ENCODE data around the gene COMMD9.

The COMMD9 gene

GRCh38 chr11:36306888-36307287 lies 17.7 kb upstream of the COMMD9 start:
- no peak overlapping the region for H2BK5ac ChIP-seq (ENCODE audit: low read depth, low read length, poor library complexity)
- no peaks in the 10 kb centered on the region for H3K79me1 ChIP-seq (ENCODE audit: low read length)
- no peaks in the 10 kb centered on the region for H3K9me3 ChIP-seq (ENCODE audit: insufficient read depth, low read depth, low read length)
- no peaks in the 10 kb centered on the region for H3K79me2 ChIP-seq (ENCODE audit: control insufficient read depth, insufficient read depth, low read length, poor library complexity)
- no peak overlapping the region for H2AFZ ChIP-seq (ENCODE audit: insufficient read depth, low read length, poor library complexity)
- no peak overlapping the region for H3K18ac ChIP-seq (ENCODE audit: low read length)
- no peak overlapping the region for H2BK120ac ChIP-seq (ENCODE audit: insufficient read depth, low read length, poor library complexity)
- no peak overlapping the region for H4K8ac ChIP-seq (ENCODE audit: low read depth, low read length)
- no peak overlapping the region for H3K9ac ChIP-seq (ENCODE audit: low read length)
- no peak overlapping the region for H3K14ac ChIP-seq (ENCODE audit: low read length)
- H3K36me3 ChIP-seq (ENCODE audit: control insufficient read depth in 1 of 2, insufficient read depth in 2 of 2, low read length in 2 of 2) = no peaks in the 10 kb centered on the region
- H2BK12ac ChIP-seq (ENCODE audit: low read length) = no peak overlapping the region
- H3K4ac ChIP-seq (ENCODE audit: low read depth, low read length) = no peak overlapping the region
- no peak overlapping the region for H3K23ac ChIP-seq (ENCODE audit: low read length)
- no peaks in the 10 kb centered on the region for H3K27me3 ChIP-seq (ENCODE audit: insufficient read depth, low read length)
- no peak overlapping the region for H2AK5ac ChIP-seq (ENCODE audit: low read length)
- no peak overlapping the region for H4K91ac ChIP-seq (ENCODE audit: low read depth, low read length)
- no CpG with 5 or more reads among the region's 3 CpGs for WGBS (ENCODE audit: extremely low coverage, insufficient coverage, insufficient read length)
- peak; percentile 13 to 70 for DNase-seq
- no peak overlapping the region for H3K4me3 ChIP-seq (ENCODE audit: low read depth, low read length)
- no peak overlapping the region for H3K27ac ChIP-seq (ENCODE audit: low read depth, low read length)
- no peak overlapping the region for H3K4me2 ChIP-seq (ENCODE audit: low read length)
- H3K4me1 ChIP-seq (ENCODE audit: control insufficient read depth in 1 of 2, insufficient read depth in 2 of 2, low read length in 2 of 2) = peaks cover 0 to 3% of the 10 kb centered on the region in 2 experiments
- no peak overlapping the region for H4K12ac ChIP-seq (ENCODE audit: low read depth, low read length)

- Histone ChIP-seq H3K4me1 (ENCODE audit: control insufficient read depth in 1 of 2, insufficient read depth in 2 of 2, low read length in 2 of 2) (peaks cover 0 to 3% of the 10 kb centered on the region in 2 experiments), H3K27ac (ENCODE audit: low read depth, low read length) (no peak overlapping the region), H3K4me3 (ENCODE audit: low read depth, low read length) (no peak overlapping the region), H2BK120ac (ENCODE audit: insufficient read depth, low read length, poor library complexity) (no peak overlapping the region), H3K27me3 (ENCODE audit: insufficient read depth, low read length) (no peaks in the 10 kb centered on the region), H4K12ac (ENCODE audit: low read depth, low read length) (no peak overlapping the region), H3K18ac (ENCODE audit: low read length) (no peak overlapping the region), H3K23ac (ENCODE audit: low read length) (no peak overlapping the region), H3K9me3 (ENCODE audit: insufficient read depth, low read depth, low read length) (no peaks in the 10 kb centered on the region), H2AK5ac (ENCODE audit: low read length) (no peak overlapping the region), H2AFZ (ENCODE audit: insufficient read depth, low read length, poor library complexity) (no peak overlapping the region), H3K14ac (ENCODE audit: low read length) (no peak overlapping the region), H3K4ac (ENCODE audit: low read depth, low read length) (no peak overlapping the region), H3K4me2 (ENCODE audit: low read length) (no peak overlapping the region), H3K79me2 (ENCODE audit: control insufficient read depth, insufficient read depth, low read length, poor library complexity) (no peaks in the 10 kb centered on the region), H2BK5ac (ENCODE audit: low read depth, low read length, poor library complexity) (no peak overlapping the region), H2BK12ac (ENCODE audit: low read length) (no peak overlapping the region), H4K8ac (ENCODE audit: low read depth, low read length) (no peak overlapping the region), H3K36me3 (ENCODE audit: control insufficient read depth in 1 of 2, insufficient read depth in 2 of 2, low read length in 2 of 2) (no peaks in the 10 kb centered on the region), H3K9ac (ENCODE audit: low read length) (no peak overlapping the region), H4K91ac (ENCODE audit: low read depth, low read length) (no peak overlapping the region), H3K79me1 (ENCODE audit: low read length) (no peaks in the 10 kb centered on the region)
- WGBS (ENCODE audit: extremely low coverage, insufficient coverage, insufficient read length) = no CpG with 5 or more reads among the region's 1 CpG
- no peak for DNase-seq
Observed at GRCh38 chr11:36305047-36305446, 15.8 kb upstream of the COMMD9 start.

GRCh38 chr11:36304351-36304750 lies 15.1 kb upstream of the COMMD9 start:
- Histone ChIP-seq H3K27ac (ENCODE audit: low read depth, low read length) (no peak overlapping the region), H3K79me1 (ENCODE audit: low read length) (no peaks in the 10 kb centered on the region), H4K12ac (ENCODE audit: low read depth, low read length) (no peak overlapping the region), H3K9ac (ENCODE audit: low read length) (no peak overlapping the region), H3K4ac (ENCODE audit: low read depth, low read length) (no peak overlapping the region), H2AK5ac (ENCODE audit: low read length) (no peak overlapping the region), H3K14ac (ENCODE audit: low read length) (no peak overlapping the region), H3K79me2 (ENCODE audit: control insufficient read depth, insufficient read depth, low read length, poor library complexity) (no peaks in the 10 kb centered on the region), H2BK12ac (ENCODE audit: low read length) (no peak overlapping the region), H3K4me1 (ENCODE audit: control insufficient read depth in 1 of 2, insufficient read depth in 2 of 2, low read length in 2 of 2) (peaks cover 0 to 3% of the 10 kb centered on the region in 2 experiments), H3K23ac (ENCODE audit: low read length) (no peak overlapping the region), H3K4me2 (ENCODE audit: low read length) (no peak overlapping the region), H3K27me3 (ENCODE audit: insufficient read depth, low read length) (no peaks in the 10 kb centered on the region), H4K8ac (ENCODE audit: low read depth, low read length) (no peak overlapping the region), H4K91ac (ENCODE audit: low read depth, low read length) (no peak overlapping the region), H3K36me3 (ENCODE audit: control insufficient read depth in 1 of 2, insufficient read depth in 2 of 2, low read length in 2 of 2) (no peaks in the 10 kb centered on the region), H2AFZ (ENCODE audit: insufficient read depth, low read length, poor library complexity) (no peak overlapping the region), H2BK120ac (ENCODE audit: insufficient read depth, low read length, poor library complexity) (no peak overlapping the region), H2BK5ac (ENCODE audit: low read depth, low read length, poor library complexity) (no peak overlapping the region), H3K9me3 (ENCODE audit: insufficient read depth, low read depth, low read length) (no peaks in the 10 kb centered on the region), H3K4me3 (ENCODE audit: low read depth, low read length) (no peak overlapping the region), H3K18ac (ENCODE audit: low read length) (no peak overlapping the region)
- no CpG with 5 or more reads among the region's 1 CpG for WGBS (ENCODE audit: extremely low coverage, insufficient coverage, insufficient read length)
- DNase-seq = peak in 1 of 2 donors; percentile 8

GRCh38 chr11:36300650-36301049 lies 11.4 kb upstream of the COMMD9 start:
- Histone ChIP-seq H3K4me3 (ENCODE audit: low read depth, low read length) (no peak overlapping the region), H4K91ac (ENCODE audit: low read depth, low read length) (no peak overlapping the region), H3K23ac (ENCODE audit: low read length) (no peak overlapping the region), H3K4ac (ENCODE audit: low read depth, low read length) (no peak overlapping the region), H2AFZ (ENCODE audit: insufficient read depth, low read length, poor library complexity) (no peak overlapping the region), H3K27me3 (ENCODE audit: insufficient read depth, low read length) (no peaks in the 10 kb centered on the region), H3K79me1 (ENCODE audit: low read length) (no peaks in the 10 kb centered on the region), H4K8ac (ENCODE audit: low read depth, low read length) (no peak overlapping the region), H2BK120ac (ENCODE audit: insufficient read depth, low read length, poor library complexity) (no peak overlapping the region), H3K27ac (ENCODE audit: low read depth, low read length) (no peak overlapping the region), H3K79me2 (ENCODE audit: control insufficient read depth, insufficient read depth, low read length, poor library complexity) (no peaks in the 10 kb centered on the region), H2AK5ac (ENCODE audit: low read length) (no peak overlapping the region), H3K18ac (ENCODE audit: low read length) (no peak overlapping the region), H3K4me1 (ENCODE audit: control insufficient read depth in 1 of 2, insufficient read depth in 2 of 2, low read length in 2 of 2) (no peaks in the 10 kb centered on the region), H4K12ac (ENCODE audit: low read depth, low read length) (no peak overlapping the region), H3K36me3 (ENCODE audit: control insufficient read depth in 1 of 2, insufficient read depth in 2 of 2, low read length in 2 of 2) (no peaks in the 10 kb centered on the region), H3K4me2 (ENCODE audit: low read length) (no peak overlapping the region), H3K14ac (ENCODE audit: low read length) (no peak overlapping the region), H3K9me3 (ENCODE audit: insufficient read depth, low read depth, low read length) (peaks cover 1% of the 10 kb centered on the region), H2BK12ac (ENCODE audit: low read length) (no peak overlapping the region), H2BK5ac (ENCODE audit: low read depth, low read length, poor library complexity) (no peak overlapping the region), H3K9ac (ENCODE audit: low read length) (no peak overlapping the region)
- no peak for DNase-seq
- no CpG with 5 or more reads among the region's 3 CpGs for WGBS (ENCODE audit: extremely low coverage, insufficient coverage, insufficient read length)

Measured in trophoblast cell (in vitro differentiated cells and primary cell).